NCI-H226 (cell line): Measurements from ENCODE around the gene ROBO2.

ENCODE experiments used
- DNase-seq: peaks from one replicate; pipeline ENCODE4 v3.0.0-alpha.2; 2015

The ROBO2 gene

DNA sequence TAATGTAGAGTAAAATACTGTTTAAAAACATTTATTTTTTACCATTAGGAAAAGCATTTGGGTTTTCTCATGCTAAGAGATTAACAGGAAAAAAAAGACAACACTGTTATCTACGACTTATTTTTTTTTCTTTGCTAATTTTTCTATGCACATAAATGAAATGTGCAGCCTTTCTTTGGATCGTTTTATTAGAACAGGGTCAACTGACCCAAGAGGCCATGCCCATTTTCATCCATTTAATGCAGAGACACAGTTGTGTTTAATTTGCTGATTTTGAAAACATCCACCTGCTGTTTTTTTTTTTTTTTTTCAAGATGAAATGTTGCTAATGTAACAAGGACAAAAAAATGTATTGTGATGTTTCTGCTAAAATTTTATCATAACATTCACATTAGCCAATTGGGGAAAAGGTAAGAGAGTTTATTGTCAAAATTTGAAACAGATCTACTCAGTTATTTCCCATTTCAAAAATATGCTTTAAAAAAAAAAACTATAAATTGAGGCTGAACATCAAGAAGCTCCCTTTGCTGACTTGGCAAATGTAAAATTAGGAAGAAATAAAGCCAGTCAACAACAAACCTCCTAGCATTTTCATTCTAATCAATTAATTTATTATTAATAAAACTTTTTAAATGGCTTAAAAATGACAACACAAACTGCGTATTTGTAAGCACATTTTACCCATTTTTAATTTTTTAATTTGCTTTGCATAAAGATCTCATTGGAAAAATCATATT, 485.2 kb downstream of the ROBO2 start:
- DNase-seq = no peak

- DNase-seq = no peak
Measured at GRCh38 chr3:77526573-77527113, 486.7 kb downstream of the ROBO2 start.

GRCh38 chr3:77529522-77529921, 489.6 kb downstream of the ROBO2 start:
- DNase-seq = no peak

DNA sequence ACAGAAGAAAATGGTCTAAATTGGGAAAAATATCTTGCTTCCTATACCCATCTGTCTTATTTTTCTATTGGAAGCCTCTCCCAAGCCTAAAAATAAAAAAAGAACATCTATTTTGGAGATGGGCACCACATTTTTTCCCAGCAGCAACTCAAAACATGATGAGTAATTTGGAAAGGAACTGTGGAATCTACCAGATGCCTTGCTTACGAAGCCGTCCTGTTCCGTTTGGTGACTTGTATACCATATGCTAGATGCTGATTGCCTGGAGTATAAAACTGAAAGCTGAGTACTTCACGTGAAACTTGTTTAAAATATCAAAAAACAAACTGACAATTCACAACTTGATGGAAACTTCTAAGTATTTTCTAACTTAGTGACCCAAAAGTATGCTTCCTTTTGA, 491.0 kb downstream of the ROBO2 start:
- no peak for DNase-seq

- no peak for DNase-seq
Measured at GRCh38 chr3:77535116-77535515, 495.2 kb downstream of the ROBO2 start.

- DNase-seq = no peak
Measured at GRCh38 chr3:77536038-77536775, 496.3 kb downstream of the ROBO2 start.

- no peak for DNase-seq
Measured at GRCh38 chr3:77539014-77539413, 499.1 kb downstream of the ROBO2 start.

DNA sequence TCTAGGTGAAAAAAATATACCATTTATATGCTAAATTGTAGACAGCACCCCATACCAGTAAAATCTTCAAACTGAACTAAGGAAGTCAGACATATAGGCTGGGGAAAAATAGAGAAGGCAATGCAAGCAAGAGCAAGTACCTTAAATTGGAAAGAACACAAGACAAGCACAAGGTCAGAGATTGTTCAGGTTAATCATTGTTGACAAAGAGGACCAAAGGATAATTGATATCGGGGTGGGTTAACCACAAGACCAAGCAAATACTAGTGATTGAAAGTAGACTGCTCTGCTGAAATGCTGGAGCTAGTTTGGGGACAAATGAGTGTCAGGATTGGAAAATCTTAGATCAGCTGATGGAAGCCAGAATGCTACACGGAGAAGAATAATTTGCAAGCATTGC, 499.8 kb downstream of the ROBO2 start:
- no peak for DNase-seq

- no peak for DNase-seq
Measured at GRCh38 chr3:77541203-77541922, 501.5 kb downstream of the ROBO2 start.

DNA sequence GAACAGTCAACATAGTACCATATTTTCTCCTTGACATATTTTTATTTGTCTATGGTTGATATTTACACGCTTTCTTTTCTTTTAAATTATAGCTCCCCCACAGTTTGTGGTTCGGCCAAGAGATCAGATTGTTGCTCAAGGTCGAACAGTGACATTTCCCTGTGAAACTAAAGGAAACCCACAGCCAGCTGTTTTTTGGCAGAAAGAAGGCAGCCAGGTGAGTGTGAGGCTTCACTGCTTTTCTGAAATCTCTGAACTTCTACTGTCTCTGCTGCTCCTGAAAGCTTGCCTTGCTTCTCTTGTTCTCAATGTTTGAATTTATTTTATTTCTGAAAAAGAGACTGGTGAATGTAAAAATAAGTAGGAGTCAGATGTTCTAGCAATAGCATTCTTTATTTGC, 506.3 kb downstream of the ROBO2 start:
- DNase-seq = no peak

GRCh38 chr3:77549034-77549433, 509.1 kb downstream of the ROBO2 start:
- DNase-seq = no peak

DNA sequence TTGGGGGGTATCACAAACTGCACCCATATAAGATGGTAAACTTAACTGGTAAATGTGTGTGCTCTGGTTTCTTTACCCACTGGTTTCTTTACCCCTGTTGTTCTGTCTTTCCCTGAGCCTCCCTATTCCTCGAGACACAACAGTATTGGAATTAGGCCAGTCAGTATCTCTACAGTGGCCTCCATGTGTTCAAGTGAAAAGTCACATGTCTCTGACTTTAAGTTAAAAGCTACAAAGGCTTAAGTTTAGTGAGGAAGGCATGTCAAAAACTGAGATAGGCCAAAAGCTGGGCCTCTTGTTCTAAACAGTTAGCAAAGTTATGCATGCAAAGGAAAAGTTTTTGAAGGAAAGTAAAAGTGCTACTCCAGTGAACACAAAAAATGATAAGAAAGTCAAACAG, 513.3 kb downstream of the ROBO2 start:
- no peak for DNase-seq

DNA sequence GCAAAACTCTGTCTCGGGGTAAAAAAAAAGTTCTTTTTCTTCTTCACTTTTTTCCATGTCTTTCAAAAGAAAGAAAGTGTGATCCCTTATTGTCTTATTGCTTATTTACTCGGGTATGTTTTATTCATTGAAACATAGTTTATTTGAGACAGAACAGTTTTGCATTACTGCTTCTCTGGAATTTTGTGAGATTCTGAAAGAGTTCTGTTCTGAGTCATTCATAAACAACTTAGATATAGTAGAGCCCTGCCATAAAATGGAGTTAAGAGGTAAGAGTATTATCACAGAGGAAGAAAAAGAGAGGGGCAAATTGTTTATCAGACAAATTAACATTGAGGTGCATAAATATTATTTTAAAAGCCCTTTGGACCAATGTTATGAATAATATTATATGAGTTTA, 522.2 kb downstream of the ROBO2 start:
- no peak for DNase-seq

DNA sequence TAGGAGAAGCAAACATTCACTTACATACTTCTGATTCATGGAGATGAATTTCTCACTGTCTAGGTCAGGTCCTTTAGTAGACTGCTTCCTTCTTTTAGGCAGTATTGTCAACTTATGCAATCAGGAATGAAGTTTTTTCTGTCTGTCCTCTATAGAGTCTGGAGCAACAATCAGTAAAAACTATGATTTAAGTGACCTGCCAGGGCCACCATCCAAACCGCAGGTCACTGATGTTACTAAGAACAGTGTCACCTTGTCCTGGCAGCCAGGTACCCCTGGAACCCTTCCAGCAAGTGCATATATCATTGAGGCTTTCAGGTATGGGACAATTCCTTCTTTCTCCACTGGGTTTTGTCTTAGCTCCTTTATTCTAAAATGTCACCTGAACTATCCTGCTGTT, 523.1 kb downstream of the ROBO2 start:
- DNase-seq = no peak

DNA sequence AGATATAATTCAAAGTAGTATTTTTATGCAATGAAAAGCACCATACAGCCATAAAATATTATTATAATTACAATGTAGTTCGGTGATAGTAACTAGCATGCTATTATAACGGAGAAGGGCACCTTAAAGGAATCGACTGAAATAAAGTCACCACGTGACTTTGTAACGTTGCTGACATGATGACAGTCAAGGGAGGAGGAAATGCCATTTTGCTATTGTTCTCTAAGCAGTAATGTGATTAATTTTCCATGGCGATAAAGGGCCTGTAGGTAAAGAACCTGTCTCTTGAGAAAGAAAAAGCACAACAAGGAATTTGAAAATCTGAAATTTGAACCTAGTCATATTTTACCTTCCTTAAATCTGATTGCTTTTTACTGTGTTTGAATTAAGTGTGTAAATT, 526.2 kb downstream of the ROBO2 start:
- DNase-seq = no peak

- no peak for DNase-seq
Measured at GRCh38 chr3:77571971-77572715, 532.2 kb downstream of the ROBO2 start.

DNA sequence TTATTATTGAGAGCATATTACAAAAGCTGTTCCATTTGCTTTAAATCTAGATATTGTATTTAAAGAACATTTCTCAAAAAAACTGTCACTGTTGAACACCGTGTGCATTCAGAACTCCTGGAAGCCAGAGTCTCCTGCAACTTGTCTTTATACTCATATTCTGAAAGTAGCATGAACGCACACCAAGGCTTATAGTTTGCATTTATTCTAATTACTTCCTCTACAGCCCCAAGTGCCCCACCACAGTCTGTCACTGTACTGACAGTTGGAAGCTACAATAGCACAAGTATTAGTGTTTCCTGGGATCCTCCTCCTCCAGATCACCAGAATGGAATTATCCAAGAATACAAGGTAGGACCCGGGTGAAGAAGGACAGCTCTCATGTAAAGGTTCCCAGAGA, 537.4 kb downstream of the ROBO2 start:
- DNase-seq = no peak

DNA sequence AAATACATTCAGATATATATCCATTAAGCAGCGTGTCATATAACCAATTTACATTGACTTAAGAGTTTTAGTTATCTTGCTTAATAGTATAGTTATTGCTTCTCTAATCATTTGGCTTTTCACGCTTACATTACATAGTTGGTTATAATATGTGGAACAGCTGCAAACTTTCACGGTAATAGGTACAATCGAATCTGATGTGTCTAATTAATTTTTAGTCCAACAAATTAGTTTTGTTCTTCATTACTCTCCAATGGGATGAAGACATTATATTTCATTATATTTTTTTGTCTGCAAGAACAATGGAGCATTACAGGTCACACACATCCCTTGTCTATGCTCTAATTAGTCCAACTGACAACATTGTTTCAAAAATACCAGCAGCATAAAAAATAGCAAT, 546.3 kb downstream of the ROBO2 start:
- no peak for DNase-seq

- no peak for DNase-seq
Measured at GRCh38 chr3:77588863-77589262, 549.0 kb downstream of the ROBO2 start.

GRCh38 chr3:77590191-77590590, 550.3 kb downstream of the ROBO2 start:
- DNase-seq = no peak

DNA sequence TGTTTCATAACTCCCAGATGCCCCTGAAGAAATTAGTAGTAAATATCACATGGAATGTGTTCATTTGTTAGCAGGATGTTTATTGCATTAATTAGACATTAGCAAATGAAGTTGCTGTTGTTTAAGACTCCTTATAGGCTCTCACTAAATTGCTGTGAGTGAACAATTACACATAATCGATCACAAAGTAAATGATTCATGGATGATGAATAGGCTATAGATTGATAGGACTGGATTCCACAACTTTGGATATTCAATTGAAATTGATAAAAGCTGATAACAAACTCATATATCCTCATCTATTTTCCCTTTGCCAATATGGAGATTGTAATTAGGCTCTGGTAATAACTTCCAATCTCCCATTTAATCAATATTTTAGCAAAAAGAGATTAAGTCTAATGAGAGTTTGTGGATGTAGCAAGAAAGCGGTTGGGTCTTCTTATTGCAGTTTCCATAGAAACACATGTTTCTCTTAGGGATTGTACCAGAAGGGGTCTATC, 555.5 kb downstream of the ROBO2 start:
- no peak for DNase-seq

DNA sequence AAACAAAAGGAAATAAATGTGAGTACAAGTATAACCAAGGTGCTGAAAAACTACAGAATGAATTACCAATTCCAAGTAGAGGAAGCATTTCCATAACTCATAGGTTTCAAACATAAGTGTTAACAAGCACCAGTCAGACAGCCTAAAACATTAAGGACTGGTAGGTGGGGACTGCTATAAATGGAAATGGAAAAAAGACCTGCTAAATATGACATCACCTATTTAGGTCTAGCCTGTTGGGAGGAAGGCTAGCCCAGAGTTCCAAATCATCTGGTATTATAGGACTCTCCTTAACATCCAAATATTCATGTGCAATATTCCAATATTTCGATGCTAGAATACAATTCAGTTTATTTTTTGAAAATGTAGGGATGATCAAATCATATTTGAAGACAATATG, 560.0 kb downstream of the ROBO2 start:
- no peak for DNase-seq
